ENCODE results near the gene RGL1.
"Not testable (repeated sequence)": the region's sequence is repeated elsewhere in the genome, so short reads cannot be mapped to it uniquely, and the experiment has no call there.

The RGL1 gene

DNA sequence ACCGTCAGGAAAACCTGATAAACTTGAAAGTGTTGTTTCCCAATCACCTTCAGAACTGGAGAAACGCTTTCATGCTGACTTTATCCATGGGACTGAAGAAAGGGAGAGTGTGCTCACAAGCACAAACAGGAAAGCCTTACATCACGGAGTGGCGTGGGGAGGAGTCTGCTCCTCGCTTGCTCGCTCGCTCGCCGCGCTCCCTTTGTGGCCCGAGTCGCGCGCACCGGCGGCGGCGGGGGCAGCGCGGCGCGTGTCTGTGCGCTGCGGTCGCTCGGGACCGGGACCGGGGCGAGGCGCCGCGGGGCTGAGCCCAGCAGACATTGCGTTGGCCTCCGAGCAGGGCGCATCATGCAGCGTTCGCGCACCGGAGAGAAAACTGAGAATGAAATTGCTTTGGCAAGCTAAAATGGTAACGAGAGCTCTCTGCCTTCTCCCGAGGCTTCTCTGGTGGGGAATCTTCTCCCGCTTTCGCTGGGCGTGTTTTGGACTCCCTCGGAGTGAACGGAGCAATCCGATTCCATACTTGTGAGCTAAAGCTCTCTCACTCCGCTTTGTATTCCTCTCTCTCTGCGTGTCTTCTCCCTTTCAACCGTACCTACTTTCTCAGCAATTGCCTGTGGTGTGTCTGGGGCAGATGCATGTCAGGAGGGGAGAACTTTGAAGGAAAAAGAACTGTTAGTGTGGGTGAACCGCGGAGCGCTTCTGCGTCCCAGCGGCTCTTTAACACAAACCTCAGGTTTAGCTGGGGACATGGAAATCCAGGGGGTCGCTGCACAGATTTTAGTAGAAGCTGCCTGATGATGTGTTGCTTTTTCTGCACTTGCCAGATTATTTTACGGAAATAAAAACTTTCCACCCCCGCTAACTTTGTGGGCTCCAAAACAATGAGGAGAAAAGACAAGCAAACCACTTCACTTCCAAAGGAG lies at the start of gene RGL1:
Gene RGL1, plus strand, starts transcription at position 205 of the 926 bp plus-strand sequence. Its CDS starts 178 bp downstream, at position 383.
- no peak for DNase-seq (ENCODE audit: low read depth in 2 of 2, low spot score in 1 of 2)

GRCh38 chr1:183756326-183756725 lies 48.6 kb upstream of the RGL1 start:
- DNase-seq (ENCODE audit: low read depth in 2 of 2, low spot score in 1 of 2): no peak

DNA sequence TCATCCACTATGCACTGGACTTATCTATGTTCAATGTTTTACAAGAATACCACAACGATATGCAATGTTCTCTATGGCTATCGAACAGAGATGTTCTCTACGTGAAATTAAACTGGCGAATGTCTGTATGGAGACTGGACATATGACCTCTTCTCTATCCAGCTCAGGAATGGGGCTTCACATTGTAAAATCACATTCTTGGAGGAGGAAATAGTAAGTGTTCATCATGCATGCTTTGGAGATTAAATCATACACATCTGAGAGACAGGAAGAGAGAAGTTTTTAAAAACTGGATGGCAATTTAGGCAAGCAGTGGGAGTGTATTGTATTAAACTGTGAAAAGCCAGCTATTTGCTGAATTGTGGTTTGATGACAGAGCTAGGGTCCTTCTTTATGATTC lies 47.9 kb upstream of the RGL1 start:
- DNase-seq (ENCODE audit: low read depth in 2 of 2, low spot score in 1 of 2): no peak

DNA sequence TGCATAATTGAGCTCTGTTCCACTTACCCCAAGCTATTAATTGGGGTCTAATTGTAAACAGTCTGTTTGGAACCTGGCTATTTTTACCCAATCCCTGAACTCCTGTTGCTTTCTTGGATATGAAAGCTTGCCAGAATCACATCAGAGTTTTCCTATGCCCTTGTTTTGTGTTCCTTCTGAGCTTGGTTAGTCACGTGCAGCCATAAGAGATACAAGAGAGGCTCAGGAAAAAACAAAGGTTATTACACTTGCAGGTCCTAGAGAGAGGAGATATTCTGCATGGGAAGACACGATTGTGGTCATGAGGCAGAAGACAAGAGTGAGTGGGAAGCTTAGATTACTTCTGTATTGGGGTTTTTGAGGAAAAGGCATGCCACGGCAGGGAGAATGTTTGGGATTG lies 46.0 kb upstream of the RGL1 start:
- no peak for DNase-seq (ENCODE audit: low read depth in 2 of 2, low spot score in 1 of 2)

DNA sequence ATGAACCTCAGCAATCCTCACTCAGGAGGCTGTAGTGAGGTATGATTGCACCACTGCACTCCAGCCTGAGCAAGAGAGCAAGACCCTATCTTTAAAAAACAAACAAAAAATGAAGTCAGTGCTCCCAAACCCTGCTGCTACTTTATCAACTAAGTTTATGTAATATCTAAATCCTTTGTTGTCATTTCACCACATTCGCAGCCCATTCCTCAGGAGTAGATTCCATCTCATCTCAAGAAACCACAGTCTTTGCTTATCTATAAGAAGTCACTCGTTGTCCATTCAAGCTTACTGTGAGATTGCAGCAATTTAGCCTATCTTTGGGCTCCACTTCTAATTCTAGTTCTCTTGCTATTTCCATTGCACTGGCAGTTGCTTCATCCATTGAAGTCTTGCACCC lies 44.3 kb upstream of the RGL1 start:
- DNase-seq (ENCODE audit: low read depth in 2 of 2, low spot score in 1 of 2): no peak

DNA sequence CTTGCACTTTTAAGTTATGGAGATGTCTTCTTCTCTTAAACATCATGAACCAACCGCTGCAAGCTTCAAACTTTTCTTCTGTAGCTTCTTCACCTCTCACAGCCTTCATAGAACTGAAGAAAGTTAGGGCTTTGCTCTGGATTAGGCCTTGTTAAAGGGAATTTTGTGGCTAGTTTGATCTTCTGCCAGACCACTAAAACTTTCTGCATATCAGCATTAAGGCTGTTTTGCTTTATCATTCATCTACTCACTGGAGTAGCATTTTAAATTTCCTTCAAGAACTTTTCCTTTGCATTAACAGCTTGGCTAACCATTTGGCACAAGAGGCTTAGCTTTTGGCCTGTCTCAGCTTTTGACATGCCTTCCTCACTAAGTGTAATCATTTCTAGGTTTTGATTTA lies 43.0 kb upstream of the RGL1 start:
- no peak for DNase-seq (ENCODE audit: low read depth in 2 of 2, low spot score in 1 of 2)

- DNase-seq (ENCODE audit: low read depth in 2 of 2, low spot score in 1 of 2): not testable (repeated sequence)
Observed at GRCh38 chr1:183762856-183763255, 42.1 kb upstream of the RGL1 start.

DNA sequence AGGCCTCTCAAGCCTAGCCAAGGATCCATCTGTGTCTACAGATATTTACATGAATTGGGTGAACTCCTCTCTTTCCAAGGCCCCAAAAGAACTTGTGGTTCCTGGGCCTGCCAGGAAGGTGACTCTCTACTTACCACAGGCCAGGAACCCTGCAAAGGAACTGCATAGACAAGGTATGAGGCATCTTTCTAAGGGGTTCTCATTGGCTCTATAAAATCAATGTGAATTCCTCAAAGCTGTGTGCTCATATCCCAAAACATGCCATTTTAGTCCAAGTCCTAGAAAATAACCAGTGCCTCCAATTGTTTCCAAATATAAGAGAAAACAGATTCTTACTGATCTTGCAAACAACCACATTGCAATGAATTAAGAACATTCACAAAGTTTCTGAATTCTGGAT lies 39.9 kb upstream of the RGL1 start:
- no peak for DNase-seq (ENCODE audit: low read depth in 2 of 2, low spot score in 1 of 2)

DNA sequence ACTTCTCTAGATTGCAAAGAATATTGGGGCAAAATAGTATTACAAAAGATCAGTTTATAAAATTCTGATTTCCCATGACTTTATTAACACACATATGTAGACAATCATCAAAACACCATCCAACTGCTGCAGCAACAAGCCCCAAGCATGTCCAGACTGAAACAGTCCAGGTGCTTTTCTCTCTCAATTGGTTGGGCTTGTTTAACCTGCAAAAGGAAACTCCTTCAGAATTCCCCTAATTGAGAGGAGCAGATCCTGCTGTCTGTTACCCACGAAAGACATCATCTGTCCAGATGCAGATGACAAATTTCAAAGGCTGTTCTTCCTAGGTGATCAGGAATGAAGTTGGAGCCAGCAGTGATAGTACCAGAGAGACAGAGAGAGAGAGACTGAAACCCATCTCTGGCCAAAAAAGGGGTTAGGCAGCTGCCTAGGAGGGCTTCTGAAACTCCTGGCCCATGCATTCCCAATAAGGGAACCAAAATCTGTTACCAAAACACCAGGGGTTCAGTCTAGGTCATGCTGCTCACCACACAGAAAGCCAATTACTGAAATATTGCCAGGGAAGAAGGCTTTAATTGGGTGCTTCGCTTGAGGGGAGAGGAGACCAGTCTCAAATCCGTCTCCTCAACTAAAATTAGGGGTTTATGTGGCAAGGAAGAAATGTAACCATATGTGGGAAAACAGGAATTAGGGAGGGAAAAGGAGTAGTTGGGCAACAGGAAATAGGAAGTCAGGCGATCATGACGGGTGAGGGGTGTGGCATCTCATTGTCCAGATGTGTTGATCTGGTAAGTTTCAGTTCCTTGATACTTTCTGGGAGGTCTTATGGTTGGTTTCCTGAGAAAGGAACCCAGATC lies 34.7 kb upstream of the RGL1 start:
- no peak for DNase-seq (ENCODE audit: low read depth in 2 of 2, low spot score in 1 of 2)

GRCh38 chr1:183770816-183771128 lies 34.1 kb upstream of the RGL1 start:
- DNase-seq (ENCODE audit: low read depth in 2 of 2, low spot score in 1 of 2): no peak

DNA sequence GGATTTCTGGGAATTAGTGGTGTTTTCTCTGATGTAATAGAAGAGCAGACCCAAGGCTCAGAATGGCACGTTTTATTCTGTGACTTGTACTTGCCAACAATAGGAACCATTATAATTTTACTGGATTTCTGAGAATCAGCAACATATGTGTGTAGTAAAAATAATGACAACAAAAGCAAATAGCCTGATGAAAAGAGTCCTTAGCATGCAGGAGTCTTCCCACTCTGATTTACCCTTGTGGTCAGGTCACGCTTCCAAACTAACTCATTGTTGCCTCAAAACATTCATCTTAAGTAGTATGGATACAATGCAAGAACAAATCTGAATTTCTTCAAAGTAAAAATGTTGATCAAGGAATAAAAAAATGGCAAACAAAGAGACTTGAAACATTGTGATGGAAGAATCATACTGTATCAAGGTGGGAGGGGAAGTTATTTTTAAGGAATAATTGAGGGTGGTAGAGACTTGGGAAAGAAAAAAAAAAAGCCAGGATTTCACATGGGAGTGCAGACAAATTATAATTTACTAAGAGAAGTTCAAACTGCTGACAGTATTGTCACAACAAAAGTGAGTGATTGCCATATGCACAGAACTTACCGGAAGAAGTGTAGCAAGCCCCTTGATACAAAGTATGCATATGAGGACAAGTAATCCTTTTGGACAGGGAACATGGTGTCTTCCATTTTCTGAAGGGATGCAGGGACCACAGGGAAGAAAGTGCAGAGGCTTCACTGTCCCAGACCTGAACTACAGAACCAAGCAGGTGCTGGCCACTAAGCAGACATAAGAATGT lies 31.2 kb upstream of the RGL1 start:
- no peak for DNase-seq (ENCODE audit: low read depth in 2 of 2, low spot score in 1 of 2)

- DNase-seq (ENCODE audit: low read depth in 2 of 2, low spot score in 1 of 2): no peak
Observed at GRCh38 chr1:183774938-183775337, 30.0 kb upstream of the RGL1 start.

DNA sequence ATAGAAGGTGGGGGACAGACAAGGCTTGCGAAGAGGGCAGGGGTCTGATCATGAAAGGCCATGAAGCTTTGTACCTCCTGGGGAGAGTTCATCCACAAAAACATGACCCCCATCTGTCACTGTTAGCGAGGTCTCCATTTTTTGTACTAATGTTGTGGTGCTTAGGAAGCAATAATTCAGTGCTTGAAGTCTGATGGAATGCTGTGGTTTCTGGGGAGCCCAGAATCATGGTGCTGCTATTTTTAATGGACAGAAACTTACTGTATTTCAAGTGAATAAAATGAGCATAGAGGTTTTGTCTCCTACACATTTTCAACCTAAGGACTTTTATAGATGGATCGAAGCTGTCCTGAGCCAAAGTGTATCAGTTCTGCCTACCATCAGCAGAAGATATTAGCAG lies 28.2 kb upstream of the RGL1 start:
- DNase-seq (ENCODE audit: low read depth in 2 of 2, low spot score in 1 of 2): no peak

DNA sequence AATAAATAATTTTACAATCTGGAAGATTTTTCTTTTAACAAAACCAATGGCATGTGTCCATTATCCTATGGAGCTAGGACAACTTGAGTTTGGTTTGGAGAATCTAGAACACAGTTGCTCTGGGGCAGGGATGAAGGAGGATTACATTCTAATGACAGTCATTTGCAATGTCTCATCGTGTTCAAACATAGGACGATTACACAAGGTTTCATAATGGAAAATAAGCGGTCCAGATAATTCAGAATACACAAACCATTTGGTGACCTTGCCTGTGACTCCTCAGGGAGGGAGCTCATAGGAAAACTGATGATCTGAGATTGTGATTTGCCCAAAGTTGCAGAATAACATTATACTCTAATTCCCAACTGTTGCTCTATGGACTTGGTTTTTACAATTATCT lies 27.6 kb upstream of the RGL1 start:
- no peak for DNase-seq (ENCODE audit: low read depth in 2 of 2, low spot score in 1 of 2)

- no peak for DNase-seq (ENCODE audit: low read depth in 2 of 2, low spot score in 1 of 2)
Observed at GRCh38 chr1:183778045-183778444, 26.9 kb upstream of the RGL1 start.

DNA sequence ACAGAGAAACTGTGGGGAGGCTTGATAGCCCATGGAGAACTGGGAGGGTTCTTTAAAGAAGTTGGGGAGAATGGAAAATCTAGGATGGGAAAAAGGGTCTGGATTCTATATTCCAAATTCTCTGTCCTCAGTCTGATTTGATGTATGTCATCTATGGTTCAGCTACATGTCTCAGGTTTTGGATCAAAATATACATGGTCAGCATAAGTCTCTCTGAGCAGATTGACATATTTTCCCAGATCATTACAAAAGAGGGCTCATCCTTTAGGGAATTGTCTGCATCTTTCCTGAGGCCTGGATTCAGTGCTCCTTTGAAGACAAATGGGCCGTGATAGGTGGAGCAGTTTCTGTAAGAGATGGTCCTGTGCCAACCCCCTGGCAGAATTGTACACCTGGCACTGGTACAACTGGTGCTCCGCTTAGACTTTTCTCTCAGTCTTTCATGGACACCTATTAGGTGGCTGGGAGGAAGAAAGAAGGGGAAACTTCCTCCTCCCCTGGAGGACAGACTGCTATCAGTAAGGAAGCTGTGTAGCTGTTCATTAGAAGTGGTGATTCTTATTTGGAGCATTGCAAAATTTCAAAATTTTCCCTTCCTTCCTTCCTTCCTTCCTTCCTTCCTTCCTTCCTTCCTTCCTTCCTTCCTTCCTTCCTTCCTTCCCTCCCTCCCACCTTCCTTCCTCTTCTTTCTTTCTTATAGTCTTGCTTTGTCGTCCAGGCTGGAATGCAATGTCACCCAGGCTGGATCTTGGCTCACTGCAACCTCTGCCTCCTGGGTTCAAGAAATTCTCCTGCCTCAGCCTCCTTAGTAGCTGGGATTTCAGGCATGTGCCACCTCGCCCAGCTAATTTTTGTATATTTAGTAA lies 26.1 kb upstream of the RGL1 start:
- DNase-seq (ENCODE audit: low read depth in 2 of 2, low spot score in 1 of 2): no peak

DNA sequence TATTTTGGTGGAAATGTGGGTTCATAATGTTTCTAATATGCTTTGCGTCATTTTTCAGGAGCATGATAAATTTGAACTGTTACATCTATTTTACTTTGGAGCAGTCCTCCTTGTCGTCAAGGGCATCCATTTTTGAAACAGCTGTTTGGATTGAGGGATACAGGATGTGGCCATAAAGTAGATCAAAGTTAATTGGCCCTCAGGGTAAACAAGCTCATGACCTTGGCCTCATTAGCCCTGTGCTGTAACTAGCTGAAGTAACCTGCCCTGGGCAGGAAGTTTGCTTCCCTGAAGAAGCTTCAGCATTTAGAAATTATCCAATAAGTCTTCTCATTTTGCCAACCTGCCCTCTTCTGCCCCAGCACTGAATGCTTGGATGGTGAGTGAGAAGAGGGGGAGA lies 24.8 kb upstream of the RGL1 start:
- no peak for DNase-seq (ENCODE audit: low read depth in 2 of 2, low spot score in 1 of 2)

DNA sequence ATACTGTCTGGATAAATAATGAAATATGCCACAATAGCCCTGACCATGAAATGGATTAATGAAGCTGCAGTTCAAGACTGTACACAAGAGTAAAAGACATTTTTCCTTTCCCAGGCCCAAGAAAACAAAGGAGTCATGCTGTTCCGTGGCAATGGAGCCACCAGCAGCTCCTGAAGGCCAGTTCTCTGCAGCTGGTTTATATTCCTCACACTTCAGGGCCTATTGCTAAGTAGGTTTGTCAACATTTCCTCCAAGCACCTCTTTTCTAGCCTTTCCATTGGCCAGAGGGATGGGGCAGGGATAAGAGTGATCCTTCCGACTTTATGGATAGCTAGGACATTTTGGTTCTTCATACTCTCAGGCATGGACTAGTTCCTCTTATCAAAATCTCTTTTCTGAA lies 24.2 kb upstream of the RGL1 start:
- no peak for DNase-seq (ENCODE audit: low read depth in 2 of 2, low spot score in 1 of 2)

DNA sequence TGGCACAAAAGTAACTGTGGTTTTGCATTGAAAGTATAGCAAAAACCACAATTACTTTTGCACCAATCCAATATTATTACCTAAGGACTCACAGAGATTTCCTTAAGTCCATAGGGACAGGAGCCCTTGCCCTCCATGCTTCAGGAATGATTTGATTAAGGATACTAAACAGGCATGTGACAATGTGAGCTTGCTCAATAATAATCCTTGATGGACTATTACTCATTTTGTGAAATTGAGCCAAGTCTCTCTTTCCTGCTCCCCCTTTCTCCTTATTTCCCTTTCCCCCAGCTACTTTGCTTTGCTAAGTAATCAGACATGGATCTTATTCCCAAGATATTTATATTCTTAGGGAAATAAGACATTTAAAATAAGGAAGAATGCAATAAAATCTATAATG lies 21.6 kb upstream of the RGL1 start:
- DNase-seq (ENCODE audit: low read depth in 2 of 2, low spot score in 1 of 2): no peak

DNA sequence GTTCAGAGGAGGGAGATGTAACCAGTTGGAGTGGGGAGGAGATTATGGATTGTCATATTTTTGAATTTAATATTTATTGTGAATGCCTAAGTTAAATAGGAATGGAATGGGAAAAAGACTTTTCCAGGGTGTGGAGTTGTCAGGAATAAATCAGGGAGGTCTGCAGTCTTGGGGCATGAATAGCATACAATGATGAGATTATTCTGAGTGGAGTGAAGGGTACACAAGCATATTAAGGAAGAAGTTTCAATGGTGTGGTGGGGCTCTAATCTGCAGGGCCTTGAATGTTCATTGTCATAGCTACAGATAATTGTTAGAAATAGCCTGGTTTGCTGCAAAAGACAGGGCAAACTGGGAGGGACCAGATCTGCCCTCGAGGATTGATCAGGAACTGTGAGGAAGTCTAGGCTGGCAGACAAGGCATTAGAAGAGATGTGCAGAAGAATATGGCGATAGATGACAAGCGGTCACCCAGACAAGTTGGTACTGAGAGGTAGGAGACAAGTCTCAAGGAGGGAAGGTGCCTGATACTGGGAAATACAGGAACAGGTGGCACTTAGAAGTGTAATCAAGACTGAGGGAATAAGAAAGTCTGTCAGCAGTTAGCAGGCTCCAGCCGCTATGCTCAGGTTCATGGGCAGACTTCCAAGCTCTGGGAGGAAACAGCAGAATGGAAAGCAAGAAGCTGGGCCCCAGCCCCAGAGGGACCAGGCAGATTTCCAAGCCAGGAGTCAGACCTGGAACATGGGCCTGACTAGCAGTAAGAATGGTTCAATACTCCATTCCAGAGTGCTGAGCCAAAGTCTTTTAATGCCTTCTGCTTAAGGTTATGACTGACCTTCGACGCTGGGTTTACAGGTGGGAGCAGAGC lies 20.9 kb upstream of the RGL1 start:
- DNase-seq (ENCODE audit: low read depth in 2 of 2, low spot score in 1 of 2): no peak

Data from stimulated activated CD8-positive, alpha-beta memory T cell treated with anti-CD3 and anti-CD28 coated beads, Interleukin-4, amount 100 ng/mL, for 1 hour (primary cell).